Neuronal stem cell (in vitro differentiated cells): ENCODE measurements around the gene PANX1.

Experiments
- DNase-seq: peaks from one replicate; pipeline ENCODE4 v3.0.0-alpha.2; 2013; ENCODE audit warnings: low spot score
- H2AFZ ChIP-seq: one replicate; pipeline ENCODE4 v1.6.1; 2013; ENCODE audit warnings: mild to moderate bottlenecking, low read length, inconsistent platforms
- H2AK5ac ChIP-seq: 2 replicates; pipeline ENCODE4 v1.6.1; 2013; ENCODE audit warnings: low read depth, mild to moderate bottlenecking, inconsistent platforms, low read length, moderate library complexity, mixed read lengths
- H2BK120ac ChIP-seq: 2 replicates; pipeline ENCODE4 v1.6.1; 2013; ENCODE audit warnings: low read depth, mild to moderate bottlenecking, inconsistent platforms, low read length, moderate library complexity, mixed read lengths
- H2BK12ac ChIP-seq: one replicate; pipeline ENCODE4 v1.6.1; 2013; ENCODE audit warnings: low read length, inconsistent platforms
- H2BK15ac ChIP-seq: 2 replicates; pipeline ENCODE4 v1.6.1; 2013; ENCODE audit warnings: mild to moderate bottlenecking, low read length, inconsistent platforms, mixed read lengths
- H2BK5ac ChIP-seq: one replicate; pipeline ENCODE4 v1.6.1; 2013; ENCODE audit warnings: inconsistent platforms, mild to moderate bottlenecking, low read length, moderate library complexity
- H3K14ac ChIP-seq: one replicate; pipeline ENCODE4 v1.6.1; 2013; ENCODE audit warnings: low read length, inconsistent platforms
- H3K18ac ChIP-seq: 2 replicates; pipeline ENCODE4 v1.6.1; 2013; ENCODE audit warnings: low read length, inconsistent platforms
- H3K23ac ChIP-seq: 2 replicates; pipeline ENCODE4 v1.6.1; 2013; ENCODE audit warnings: low read depth, mild to moderate bottlenecking, mixed read lengths, low read length, inconsistent platforms; ENCODE audit not compliant: poor library complexity
- H3K27ac ChIP-seq: replicated peaks from 3 replicates; pipeline ENCODE4 v1.5.1; 2013; ENCODE audit warnings: low read length, inconsistent platforms
- H3K27me3 ChIP-seq, 3 experiments: 2 replicates each; pipeline ENCODE4 v1.6.1; 2013; ENCODE audit warnings: low read length in 3 of 3, mild to moderate bottlenecking in 2 of 3, inconsistent platforms in 1 of 3, low read depth in 1 of 3, mixed read lengths in 1 of 3, moderate library complexity in 1 of 3; ENCODE audit not compliant: control insufficient read depth in 3 of 3, insufficient read depth in 3 of 3
- H3K36me3 ChIP-seq, 2 donors: replicated peaks in 1 of 2; 2 replicates each; pipeline ENCODE4 v1.6.1; 2013; ENCODE audit warnings: low read length in 2 of 2; ENCODE audit not compliant: control insufficient read depth in 2 of 2, insufficient read depth in 2 of 2
- H3K4ac ChIP-seq: 2 replicates; pipeline ENCODE4 v1.6.1; 2013; ENCODE audit warnings: inconsistent platforms, mild to moderate bottlenecking, low read length, moderate library complexity
- H3K4me1 ChIP-seq, 2 donors: 1 replicate in 1 of 2; 2 replicates in 1 of 2; pipeline ENCODE4 v1.6.1; 2013; ENCODE audit warnings: low read length in 2 of 2, low read depth in 1 of 2; ENCODE audit not compliant: control insufficient read depth in 2 of 2, insufficient read depth in 1 of 2
- H3K4me2 ChIP-seq: one replicate; pipeline ENCODE4 v1.6.1; 2013; ENCODE audit warnings: mild to moderate bottlenecking, low read length, inconsistent platforms; ENCODE audit not compliant: insufficient read depth, poor library complexity, severe bottlenecking
- H3K4me3 ChIP-seq, 2 donors: 2 replicates each; pipeline ENCODE4 v1.5.1; 2013; ENCODE audit warnings: low read length in 2 of 2, mild to moderate bottlenecking in 2 of 2, inconsistent platforms in 1 of 2, moderate library complexity in 1 of 2
- H3K79me1 ChIP-seq: one replicate; pipeline ENCODE4 v1.6.1; 2013; ENCODE audit warnings: low read depth, mild to moderate bottlenecking, inconsistent platforms, low read length, moderate library complexity
- H3K9ac ChIP-seq: one replicate; pipeline ENCODE4 v1.6.1; 2013; ENCODE audit warnings: mild to moderate bottlenecking, low read depth, low read length, inconsistent platforms; ENCODE audit not compliant: poor library complexity
- H3K9me3 ChIP-seq, 2 donors: replicated peaks in 1 of 2; 2 replicates each; pipeline versions ENCODE3 to v1.6.1; 2013; ENCODE audit warnings: low read length in 2 of 2, mild to moderate bottlenecking in 2 of 2, inconsistent platforms in 1 of 2, low read depth in 1 of 2, mixed read lengths in 1 of 2, moderate library complexity in 1 of 2; ENCODE audit not compliant: control insufficient read depth in 2 of 2, insufficient read depth in 1 of 2
- H4K8ac ChIP-seq: one replicate; pipeline ENCODE4 v1.6.1; 2013; ENCODE audit warnings: low read depth, mild to moderate bottlenecking, inconsistent platforms, low read length, moderate library complexity
- H4K91ac ChIP-seq: one replicate; pipeline ENCODE4 v1.6.1; 2013; ENCODE audit warnings: low read length, low read depth, mild to moderate bottlenecking, inconsistent platforms; ENCODE audit not compliant: poor library complexity
- WGBS, 2 donors: extraction: QIAGEN DNeasy Blood & Tissue Kit; methylation state at CpG; one replicate each; pipeline ENCODE4 v1.1.7; 2013; ENCODE audit warnings: missing lambda C conversion rate in 2 of 2, mixed read lengths in 1 of 2; ENCODE audit not compliant: insufficient read length in 2 of 2, insufficient replicate concordance in 1 of 2; ENCODE audit errors: extremely low coverage in 2 of 2; 5-methylcytosine and 5-hydroxymethylcytosine counted together

The PANX1 gene

DNA sequence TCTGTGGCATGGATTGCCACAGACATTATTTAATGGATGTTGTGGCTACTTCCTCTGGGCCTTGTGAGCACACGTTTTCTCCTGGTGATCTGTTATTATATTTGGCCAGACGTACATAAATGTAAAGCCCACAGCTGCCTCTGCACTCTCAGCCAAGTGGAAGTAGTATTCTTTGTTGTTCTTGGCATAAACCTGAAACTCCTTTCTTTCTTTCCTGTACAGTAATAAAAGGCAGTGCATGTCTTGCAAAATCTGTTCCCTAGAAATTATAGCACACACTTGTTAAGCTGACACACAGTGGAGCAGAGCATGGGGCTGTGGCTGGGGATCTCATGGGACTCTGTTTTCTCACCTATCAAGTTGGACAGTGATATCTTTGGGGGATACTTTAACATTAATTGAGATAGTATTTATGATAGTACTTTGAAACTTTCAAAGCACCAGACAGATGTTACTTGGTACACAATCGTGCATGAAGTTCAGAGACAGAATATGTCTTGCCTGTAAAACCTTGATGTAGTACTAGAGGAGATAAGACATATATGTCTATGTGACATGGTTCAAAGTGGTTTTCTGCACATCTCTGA lies 20.9 kb downstream of the PANX1 start:
- no peak overlapping the region for H3K4me3 ChIP-seq
- no peak overlapping the region for H2BK12ac ChIP-seq
- H3K4ac ChIP-seq: no peak overlapping the region
- peaks cover 5% of the 10 kb centered on the region for H3K79me1 ChIP-seq
- peaks cover 3 to 21% of the 10 kb centered on the region in 2 donors for H3K36me3 ChIP-seq
- no peak overlapping the region for H3K18ac ChIP-seq
- no peak overlapping the region for H4K91ac ChIP-seq
- H2BK5ac ChIP-seq: no peak overlapping the region
- no peak overlapping the region for H4K8ac ChIP-seq
- H3K9me3 ChIP-seq: no peaks in the 10 kb centered on the region
- no peak overlapping the region for H3K9ac ChIP-seq
- H2AFZ ChIP-seq: no peak overlapping the region
- H3K4me2 ChIP-seq: no peak overlapping the region
- H3K4me1 ChIP-seq: peaks cover 5 to 7% of the 10 kb centered on the region in 2 donors
- H3K14ac ChIP-seq: no peak overlapping the region
- no peak overlapping the region for H3K27ac ChIP-seq
- DNase-seq: no peak
- no CpG with 5 or more reads among the region's 3 CpGs for WGBS, 2 donors
- H3K23ac ChIP-seq: no peak overlapping the region
- no peak overlapping the region for H2BK120ac ChIP-seq
- H2AK5ac ChIP-seq: no peak overlapping the region
- H2BK15ac ChIP-seq: no peak overlapping the region
- no peaks in the 10 kb centered on the region for H3K27me3 ChIP-seq

GRCh38 chr11:94150056-94150455 lies 21.4 kb downstream of the PANX1 start:
- H3K9me3 ChIP-seq: no peaks in the 10 kb centered on the region
- H3K4me1 ChIP-seq: peaks cover 5 to 7% of the 10 kb centered on the region in 2 donors
- no CpG with 5 or more reads among the region's 3 CpGs for WGBS, 2 donors
- no peak overlapping the region for H3K27ac ChIP-seq
- no peak overlapping the region for H2BK15ac ChIP-seq
- H2BK12ac ChIP-seq: no peak overlapping the region
- H3K9ac ChIP-seq: no peak overlapping the region
- H3K36me3 ChIP-seq: peaks cover 3 to 25% of the 10 kb centered on the region in 2 donors
- H3K23ac ChIP-seq: no peak overlapping the region
- H2AFZ ChIP-seq: no peak overlapping the region
- H4K91ac ChIP-seq: no peak overlapping the region
- no peak overlapping the region for H2BK120ac ChIP-seq
- H3K4me3 ChIP-seq: no peak overlapping the region
- H2BK5ac ChIP-seq: no peak overlapping the region
- no peak overlapping the region for H3K4ac ChIP-seq
- no peak overlapping the region for H3K18ac ChIP-seq
- H2AK5ac ChIP-seq: no peak overlapping the region
- H4K8ac ChIP-seq: no peak overlapping the region
- no peak for DNase-seq
- H3K79me1 ChIP-seq: peaks cover 4% of the 10 kb centered on the region
- no peaks in the 10 kb centered on the region for H3K27me3 ChIP-seq
- H3K4me2 ChIP-seq: no peak overlapping the region
- H3K14ac ChIP-seq: no peak overlapping the region

DNA sequence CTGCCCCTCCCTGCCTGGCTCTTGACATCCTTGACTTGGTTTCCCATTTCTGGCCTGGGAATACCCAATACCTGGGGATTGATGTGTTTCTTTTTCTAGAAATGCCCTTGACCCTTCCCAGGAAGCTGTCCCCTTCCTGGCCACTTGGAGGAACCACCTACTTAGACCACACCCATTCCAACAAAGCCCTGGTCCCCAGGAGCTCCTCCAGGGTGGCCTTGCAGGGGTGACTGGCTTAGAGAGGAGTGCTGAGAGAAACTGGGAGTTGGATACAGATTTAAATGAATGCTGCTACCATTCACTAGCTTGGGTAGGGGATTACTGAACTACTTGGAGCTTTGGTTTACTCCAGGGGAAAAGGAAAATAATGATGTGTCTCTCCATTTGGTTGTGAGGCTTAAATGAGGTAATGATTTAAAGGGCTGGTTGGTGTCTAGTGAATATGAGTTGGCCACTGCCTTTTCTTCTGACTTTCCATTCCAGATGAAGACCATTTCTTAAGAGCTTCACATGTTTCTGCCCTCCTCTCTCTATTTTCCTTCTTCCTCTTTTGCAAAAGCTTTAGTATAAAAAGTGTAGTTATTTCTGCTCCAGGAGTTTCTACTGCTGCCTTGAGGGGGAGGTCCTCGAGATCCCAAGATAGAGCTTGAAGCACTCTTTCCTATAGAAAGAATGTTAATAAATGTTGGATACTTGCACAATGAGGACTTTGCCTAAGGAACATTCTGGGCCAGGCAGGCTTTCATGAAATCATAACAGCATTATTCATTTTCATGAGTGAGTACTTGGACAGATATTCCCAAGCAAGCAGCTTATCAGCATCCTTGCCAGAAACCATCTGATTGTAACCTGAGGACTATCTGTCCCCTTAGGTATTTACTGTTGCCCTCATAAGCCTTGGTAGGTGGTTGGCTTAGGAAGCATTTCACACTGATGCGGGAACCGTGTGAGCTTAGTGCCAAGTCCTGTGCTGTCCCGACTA lies 22.4 kb downstream of the PANX1 start:
- Histone ChIP-seq H3K4me3 (no peak overlapping the region), H3K4me2 (no peak overlapping the region), H3K9me3 (peaks cover 0 to under 1% of the 10 kb centered on the region in 2 donors), H2BK120ac (no peak overlapping the region), H3K14ac (peak overlapping the region; percentile 15), H3K23ac (no peak overlapping the region), H3K36me3 (peaks cover 3 to 30% of the 10 kb centered on the region in 2 donors), H4K91ac (no peak overlapping the region), H2BK5ac (no peak overlapping the region), H3K4ac (no peak overlapping the region), H3K18ac (no peak overlapping the region), H3K4me1 (peaks cover 5 to 7% of the 10 kb centered on the region in 2 donors), H2BK12ac (no peak overlapping the region), H3K27ac (no peak overlapping the region), H2AK5ac (no peak overlapping the region), H3K27me3 (no peaks in the 10 kb centered on the region), H3K79me1 (peaks cover 4% of the 10 kb centered on the region), H2BK15ac (no peak overlapping the region), H3K9ac (no peak overlapping the region), H4K8ac (no peak overlapping the region), H2AFZ (no peak overlapping the region)
- DNase-seq: no peak
- no CpG with 5 or more reads among the region's 4 CpGs for WGBS, 2 donors
